HG02798 (cell line): ENCODE data around the gene CNP.

Experiments used
- ATAC-seq: cut with Tn5 transposase; IDR thresholded peaks from one replicate; pipeline ENCODE4 v1.9.1; 2021; ENCODE audit warnings: mild to moderate bottlenecking; ENCODE audit not compliant: unreplicated experiment, poor library complexity

CNP gene

GRCh38 chr17:42025191-42025579 lies 58.6 kb downstream of the CNP start:
- no peak for ATAC-seq

- ATAC-seq: no peak
Observed at GRCh38 chr17:42025936-42026335, 59.3 kb downstream of the CNP start.

GRCh38 chr17:42026857-42027589 lies 60.4 kb downstream of the CNP start:
- no peak for ATAC-seq
